Frontal cortex (tissue), 4 donors: ENCODE measurements around the gene ALG13. TPM values are rescaled to one million over a fixed set of nuclear protein-coding genes. Genes with fewer than 3 reads are reported as not detected.
"Not testable (repeated sequence)": the region's sequence is repeated elsewhere in the genome, so short reads cannot be mapped to it uniquely, and the experiment has no call there.

ENCODE experiments used
- DNase-seq, 2 donors: peaks; one replicate each; pipeline ENCODE4 v3.0.0; 2012; ENCODE audit warnings: low spot score in 2 of 2
- FAIRE-seq: peaks from 2 replicates; lab custom pipeline; 2012; peaks lifted over from hg19 to GRCh38; lab: Jason Lieb, UNC
- total RNA-seq: library from RNA; depleted of rRNA; stranded (reverse); fragments of >200 nt; gene quantifications from one replicate; pipeline ENCODE4 v1.2.3, GENCODE V29; 2014
- donor health status: control.
- donor health status: control.
- donor health status: control.

ALG13 gene
- total RNA-seq = 36.3 TPM

- FAIRE-seq (no peak), DNase-seq (peak; percentile 68 to 74)
Observed at GRCh38 chrX:111680988-111681779, at the start of gene ALG13. Gene ALG13 (plus strand): TSS chrX:111681170. CDS start chrX:111681219, 49 bp downstream.

GRCh38 chrX:111634823-111635729 is 45.9 kb upstream of the ALG13 start:
- no peak for DNase-seq
- no peak for FAIRE-seq

GRCh38 chrX:111641969-111642368 is 39.0 kb upstream of the ALG13 start:
- FAIRE-seq = no peak
- DNase-seq = no peak

GRCh38 chrX:111645165-111645564 is 35.8 kb upstream of the ALG13 start:
- FAIRE-seq, DNase-seq: not testable (repeated sequence)

- FAIRE-seq = no peak
- no peak for DNase-seq
Observed at GRCh38 chrX:111645607-111646006, 35.4 kb upstream of the ALG13 start.

GRCh38 chrX:111646515-111646914 is 34.5 kb upstream of the ALG13 start:
- FAIRE-seq (no peak), DNase-seq (no peak)

- DNase-seq (no peak), FAIRE-seq (no peak)
Observed at GRCh38 chrX:111648802-111649201, 32.2 kb upstream of the ALG13 start.

GRCh38 chrX:111649638-111650037 is 31.3 kb upstream of the ALG13 start:
- FAIRE-seq = no peak
- DNase-seq = no peak

- FAIRE-seq (no peak), DNase-seq (no peak)
Observed at GRCh38 chrX:111650845-111651244, 30.1 kb upstream of the ALG13 start.

- DNase-seq (no peak), FAIRE-seq (no peak)
Observed at GRCh38 chrX:111652719-111653118, 28.3 kb upstream of the ALG13 start.

GRCh38 chrX:111661241-111661640 is 19.7 kb upstream of the ALG13 start:
- DNase-seq (no peak), FAIRE-seq (no peak)

GRCh38 chrX:111662292-111662691 is 18.7 kb upstream of the ALG13 start:
- FAIRE-seq (no peak), DNase-seq (no peak)

GRCh38 chrX:111671668-111672067 is 9.3 kb upstream of the ALG13 start:
- no peak for DNase-seq

GRCh38 chrX:111687305-111687704 is 6.3 kb downstream of the ALG13 start:
- DNase-seq = no peak
- no peak for FAIRE-seq

More at GRCh38 chrX:111671668-111672067, 9.3 kb upstream of the ALG13 start:
- FAIRE-seq = no peak

- no peak for FAIRE-seq
- no peak for DNase-seq
Observed at GRCh38 chrX:111695297-111695880, 14.4 kb downstream of the ALG13 start.

GRCh38 chrX:111719426-111720210 is 38.6 kb downstream of the ALG13 start:
- no peak for FAIRE-seq
- DNase-seq = no peak

GRCh38 chrX:111728096-111728495 is 47.1 kb downstream of the ALG13 start:
- no peak for DNase-seq
- FAIRE-seq = no peak

- FAIRE-seq (no peak), DNase-seq (no peak)
Observed at GRCh38 chrX:111731351-111731750, 50.4 kb downstream of the ALG13 start.

GRCh38 chrX:111736571-111736970 is 55.6 kb downstream of the ALG13 start:
- FAIRE-seq = no peak

GRCh38 chrX:111742018-111742417 is 61.0 kb downstream of the ALG13 start:
- FAIRE-seq (no peak), DNase-seq (no peak)

More at GRCh38 chrX:111736571-111736970, 55.6 kb downstream of the ALG13 start:
- no peak for DNase-seq
